ENCODE data around the gene LRFN4.

The LRFN4 gene

GRCh38 chr11:66842896-66843775 lies 13.7 kb upstream of the LRFN4 start, which contains the start of gene RCE1:
Gene RCE1, plus strand, starts transcription at chr11:66843441. Its CDS starts 15 bp downstream, at chr11:66843456.
- peaks cover 43% of the 10 kb centered on the region for H3K36me3 ChIP-seq
- peak within 1 kb of the TSS; percentile 99 for H3K27ac ChIP-seq
- peak within 1 kb of the TSS; percentile 71 to 99 for H3K4me3 ChIP-seq (ENCODE audit: low read depth in 1 of 2, low read length in 1 of 2)
- no peaks in the 10 kb centered on the region for H3K27me3 ChIP-seq
- peak; percentile 41 for TF ChIP-seq CTCF (IDR thresholded peaks at IDR 0.05)
- peaks cover 33 to 36% of the 10 kb centered on the region in 2 experiments for H3K4me1 ChIP-seq (ENCODE audit: control insufficient read depth in 1 of 2, insufficient read depth in 1 of 2, low read depth in 1 of 2, low read length in 1 of 2)
- no peaks in the 10 kb centered on the region for H3K9me3 ChIP-seq

GRCh38 chr11:66843776-66844495 lies 12.9 kb upstream of the LRFN4 start:
- TF ChIP-seq CTCF (IDR thresholded peaks at IDR 0.05): no peak
- Histone ChIP-seq H3K27me3 (no peaks in the 10 kb centered on the region), H3K27ac (peak overlapping the region; percentile 99), H3K9me3 (no peaks in the 10 kb centered on the region), H3K4me3 (ENCODE audit: low read depth in 1 of 2, low read length in 1 of 2) (peak overlapping the region; percentile 71 to 99), H3K36me3 (peaks cover 38% of the 10 kb centered on the region), H3K4me1 (ENCODE audit: control insufficient read depth in 1 of 2, insufficient read depth in 1 of 2, low read depth in 1 of 2, low read length in 1 of 2) (peaks cover 33 to 36% of the 10 kb centered on the region in 2 experiments)

GRCh38 chr11:66844496-66845142 lies 12.2 kb upstream of the LRFN4 start:
- Histone ChIP-seq H3K4me3 (ENCODE audit: low read depth in 1 of 2, low read length in 1 of 2) (peak overlapping the region in 1 of 2 experiments; percentile 71), H3K27me3 (no peaks in the 10 kb centered on the region)

GRCh38 chr11:66845143-66845875 lies 11.6 kb upstream of the LRFN4 start:
- Histone ChIP-seq H3K36me3 (peaks cover 33% of the 10 kb centered on the region), H3K27me3 (no peaks in the 10 kb centered on the region), H3K4me1 (ENCODE audit: control insufficient read depth in 1 of 2, insufficient read depth in 1 of 2, low read depth in 1 of 2, low read length in 1 of 2) (peaks cover 31 to 33% of the 10 kb centered on the region in 2 experiments), H3K27ac (no peak overlapping the region), H3K4me3 (ENCODE audit: low read depth in 1 of 2, low read length in 1 of 2) (no peak overlapping the region), H3K9me3 (no peaks in the 10 kb centered on the region)
- TF ChIP-seq CTCF (IDR thresholded peaks at IDR 0.05): no peak

More at GRCh38 chr11:66844496-66845142, 12.2 kb upstream of the LRFN4 start:
- H3K27ac ChIP-seq: no peak overlapping the region
- H3K4me1 ChIP-seq (ENCODE audit: control insufficient read depth in 1 of 2, insufficient read depth in 1 of 2, low read depth in 1 of 2, low read length in 1 of 2): peaks cover 33 to 36% of the 10 kb centered on the region in 2 experiments
- H3K9me3 ChIP-seq: no peaks in the 10 kb centered on the region
- peaks cover 33% of the 10 kb centered on the region for H3K36me3 ChIP-seq
- TF ChIP-seq CTCF (IDR thresholded peaks at IDR 0.05): no peak

- Histone ChIP-seq H3K4me1 (ENCODE audit: control insufficient read depth in 1 of 2, insufficient read depth in 1 of 2, low read depth in 1 of 2, low read length in 1 of 2) (peaks cover 26 to 27% of the 10 kb centered on the region in 2 experiments), H3K4me3 (ENCODE audit: low read depth in 1 of 2, low read length in 1 of 2) (no peak overlapping the region), H3K27me3 (no peaks in the 10 kb centered on the region), H3K9me3 (no peaks in the 10 kb centered on the region), H3K36me3 (peaks cover 33% of the 10 kb centered on the region), H3K27ac (no peak overlapping the region)
- no peak for TF ChIP-seq CTCF (IDR thresholded peaks at IDR 0.05)
These were observed 11.0 kb upstream of the LRFN4 start for GRCh38 chr11:66845876-66846212.
